DMS53 treated with DMSO at 0.1 percent for 48 hours (cell line): ENCODE results near the gene ARL15.
"Not testable (repeated sequence)": the region's sequence is repeated elsewhere in the genome, so short reads cannot be mapped to it uniquely, and the experiment has no call there.

Experiments used
- DNase-seq: peaks from one replicate; lab custom pipeline; 2025; ENCODE audit not compliant: unreplicated experiment; lab: John Stamatoyannopoulos, UW

The ARL15 gene

GRCh38 chr5:54310433-54311175, at the start of gene ARL15:
ARL15 (minus strand) TSS chr5:54310573.
- DNase-seq = peak; percentile 93

GRCh38 chr5:54360089-54360488, 49.7 kb upstream of the ARL15 start:
- no peak for DNase-seq

- peak; percentile 26 for DNase-seq
Measured at GRCh38 chr5:54357408-54358058, 47.2 kb upstream of the ARL15 start.

GRCh38 chr5:54353933-54354564, 43.7 kb upstream of the ARL15 start:
- not testable (repeated sequence) for DNase-seq

GRCh38 chr5:54352580-54352979, 42.2 kb upstream of the ARL15 start:
- not testable (repeated sequence) for DNase-seq

GRCh38 chr5:54347221-54347865, 37.0 kb upstream of the ARL15 start:
- DNase-seq = no peak

- DNase-seq = no peak
Measured at GRCh38 chr5:54344653-54345052, 34.3 kb upstream of the ARL15 start.

- DNase-seq = no peak
Measured at GRCh38 chr5:54341971-54342370, 31.6 kb upstream of the ARL15 start.

- no peak for DNase-seq
Measured at GRCh38 chr5:54337523-54337922, 27.1 kb upstream of the ARL15 start.

GRCh38 chr5:54332720-54333119, 22.3 kb upstream of the ARL15 start:
- DNase-seq = no peak

GRCh38 chr5:54329731-54330709, 19.6 kb upstream of the ARL15 start:
- DNase-seq = no peak

- DNase-seq = no peak
Measured at GRCh38 chr5:54326662-54327270, 16.4 kb upstream of the ARL15 start.

GRCh38 chr5:54325610-54326311, 15.4 kb upstream of the ARL15 start:
- DNase-seq = no peak

GRCh38 chr5:54325272-54325609, 14.9 kb upstream of the ARL15 start:
- DNase-seq = no peak

- no peak for DNase-seq
Measured at GRCh38 chr5:54324651-54325271, 14.4 kb upstream of the ARL15 start.

GRCh38 chr5:54323495-54323894, 13.1 kb upstream of the ARL15 start:
- no peak for DNase-seq

GRCh38 chr5:54320256-54320655, 9.9 kb upstream of the ARL15 start:
- DNase-seq = no peak

- no peak for DNase-seq
Measured at GRCh38 chr5:54317511-54318260, 7.3 kb upstream of the ARL15 start.
